Endothelial cell of umbilical vein (primary cell): ENCODE measurements around the gene ZSWIM5. TPM values are rescaled to one million over a fixed set of nuclear protein-coding genes. Genes with fewer than 3 reads are reported as not detected.

Experiments used
- BruUV-seq: library from RNA; stranded (reverse); fragments of 400-500 nt; replicated peaks from 2 replicates; lab custom pipeline; 2021; lab: Mats Ljungman, UMichigan
- CTCF ChIA-PET: fragments of 300-600, 350-600 bp; sonication (Branson Sonifier 250); formaldehyde crosslinking; loops from one replicate; lab custom pipeline; 2021; ENCODE audit warnings: antibody characterized with exemption, inconsistent platforms; lab: Charles Lee
- POLR2A ChIA-PET: fragments of 300-600, 350-600 bp; sonication (Branson Sonifier 250); formaldehyde crosslinking; loops from one replicate; lab custom pipeline; 2021; ENCODE audit warnings: antibody characterized with exemption, inconsistent platforms; lab: Charles Lee
- DNase-seq: peaks from one replicate; pipeline ENCODE4 v3.0.0-alpha.2; 2011; ENCODE audit warnings: low read depth, low spot score
- FAIRE-seq: peaks from 2 replicates; lab custom pipeline; 2011; peaks lifted over from hg19 to GRCh38; lab: Jason Lieb, UNC
- H2AFZ ChIP-seq: 2 replicates; pipeline ENCODE4 v1.6.0; 2012; ENCODE audit warnings: low read depth, low read length, control low read depth, inconsistent platforms
- H3K27ac ChIP-seq: 2 replicates; pipeline ENCODE4 v1.5.1; 2011; ENCODE audit warnings: low read depth, mild to moderate bottlenecking, control low read depth, low read length, moderate library complexity; ENCODE audit not compliant: insufficient read depth
- H3K27me3 ChIP-seq, 2 experiments: 2 replicates each; pipeline versions ENCODE4 v1.6.0 to v1.6.1; 2011; ENCODE audit warnings: low read length in 2 of 2, mixed read lengths in 1 of 2; ENCODE audit not compliant: control insufficient read depth in 2 of 2, insufficient read depth in 2 of 2
- H3K36me3 ChIP-seq, 2 experiments: 2 replicates in 1 of 2; 3 replicates in 1 of 2; pipeline ENCODE4 v1.5.1; 2011; ENCODE audit warnings: low read length in 2 of 2, mild to moderate bottlenecking in 1 of 2, moderate library complexity in 1 of 2; ENCODE audit not compliant: control insufficient read depth in 2 of 2, insufficient read depth in 2 of 2; ENCODE audit errors: extremely low read depth in 1 of 2
- H3K4me1 ChIP-seq: 3 replicates; pipeline ENCODE4 v1.5.1; 2011; ENCODE audit warnings: mild to moderate bottlenecking, low read length; ENCODE audit not compliant: control insufficient read depth, insufficient read depth; ENCODE audit errors: extremely low read depth
- H3K4me2 ChIP-seq: 2 replicates; pipeline ENCODE4 v1.6.1; 2011; ENCODE audit warnings: low read length, control low read depth, mixed read lengths; ENCODE audit not compliant: insufficient read depth
- H3K4me3 ChIP-seq, 3 experiments: fragments of 200-600 bp in 1 of 3; sonication (generic), shearing (Covaris generic) in 1 of 3; replicated peaks in 1 of 3; 2 replicates each; pipeline ENCODE4 v1.5.1; 2011 to 2016; ENCODE audit warnings: control low read depth in 3 of 3, low read length in 3 of 3, mild to moderate bottlenecking in 2 of 3, inconsistent platforms in 1 of 3, low read depth in 1 of 3, moderate library complexity in 1 of 3; ENCODE audit not compliant: insufficient read depth in 1 of 3
- H3K79me2 ChIP-seq: 2 replicates; pipeline ENCODE4 v1.6.0; 2012; ENCODE audit warnings: low read length, inconsistent platforms; ENCODE audit not compliant: control insufficient read depth, insufficient read depth
- H3K9ac ChIP-seq: replicated peaks from 2 replicates; pipeline ENCODE3; 2011; ENCODE audit warnings: low read length, control low read depth; ENCODE audit not compliant: insufficient read depth; ENCODE audit errors: extremely low read depth
- H3K9me1 ChIP-seq: replicated peaks from 3 replicates; pipeline ENCODE4 v1.6.0; 2011; ENCODE audit warnings: mild to moderate bottlenecking, low read length; ENCODE audit not compliant: control insufficient read depth, insufficient read depth; ENCODE audit errors: extremely low read depth
- H3K9me3 ChIP-seq: replicated peaks from 2 replicates; pipeline ENCODE4 v1.5.1; 2012; ENCODE audit warnings: low read length, inconsistent platforms; ENCODE audit not compliant: control insufficient read depth, insufficient read depth
- H4K20me1 ChIP-seq: replicated peaks from 2 replicates; pipeline ENCODE3; 2011; ENCODE audit warnings: mild to moderate bottlenecking, low read length; ENCODE audit not compliant: control insufficient read depth, insufficient read depth; ENCODE audit errors: extremely low read depth
- CTCF ChIP-seq, 2 donors: IDR thresholded peaks; 1 replicate in 1 of 2; 2 replicates in 1 of 2; pipeline ENCODE4 v1.5.1; 2011; ENCODE audit warnings: low read length in 2 of 2, mild to moderate bottlenecking in 2 of 2, moderate library complexity in 2 of 2, control low read depth in 1 of 2, inconsistent platforms in 1 of 2, low read depth in 1 of 2; ENCODE audit not compliant: insufficient read depth in 1 of 2; ENCODE audit errors: extremely low read depth in 1 of 2
- EZH2 ChIP-seq: IDR thresholded peaks from 2 replicates; pipeline ENCODE4 v1.6.1; 2012; ENCODE audit warnings: borderline replicate concordance, low read depth, mild to moderate bottlenecking, moderate library complexity, low read length, inconsistent platforms; ENCODE audit not compliant: severe bottlenecking
- FOS ChIP-seq: IDR thresholded peaks from 2 replicates; pipeline ENCODE4 v1.6.1; 2011; ENCODE audit warnings: mild to moderate bottlenecking, low read length, moderate library complexity, borderline replicate concordance; ENCODE audit not compliant: insufficient read depth
- JUN ChIP-seq: IDR thresholded peaks from 2 replicates; pipeline ENCODE4 v1.6.1; 2011; ENCODE audit warnings: borderline replicate concordance, low read depth; ENCODE audit not compliant: insufficient read length, insufficient read depth
- MAX ChIP-seq: IDR thresholded peaks from 2 replicates; pipeline ENCODE4 v1.6.1; 2011; ENCODE audit not compliant: insufficient read depth, insufficient read length
- MYC ChIP-seq: IDR thresholded peaks from one replicate; pipeline ENCODE4 v1.6.1; 2011; ENCODE audit warnings: mild to moderate bottlenecking, low read depth, low read length
- POLR2A ChIP-seq: IDR thresholded peaks from 2 replicates; pipeline ENCODE4 v1.6.1; 2012; ENCODE audit warnings: low read depth, mild to moderate bottlenecking, control low read depth, low read length
- POLR2AphosphoS5 ChIP-seq: IDR thresholded peaks from 2 replicates; pipeline ENCODE4 v1.6.1; 2012; ENCODE audit warnings: low read depth, mild to moderate bottlenecking, control low read depth, low read length, moderate library complexity; ENCODE audit not compliant: insufficient read depth
- dilution Hi-C: fragments of 300-500 bp; cut with MboI; formaldehyde crosslinking; loops from one replicate; pipeline ENCODE4 v1.15.0; 2019; ENCODE audit warnings: low sequenced_read_pairs; ENCODE audit not compliant: extremely low pct_ligation_motif_present
- intact Hi-C: fragments of 100-400 bp; cut with micrococcal nuclease; formaldehyde crosslinking; loops from one replicate; pipeline ENCODE4 v1.10.0; 2022
- polyA plus RNA-seq, 4 experiments: library from polyadenylated mRNA; depleted of rRNA in 3 of 4; stranded (reverse) in 3 of 4; unstranded in 1 of 4; fragments of >200 nt; gene quantifications; 2 replicates each; pipeline versions ENCODE4 v1.2.1 to v1.2.3, GENCODE V29; 2011 to 2012; ENCODE audit warnings: missing spikeins in 1 of 4
- total RNA-seq: library from RNA; stranded (reverse); gene quantifications from 2 replicates; pipeline ENCODE4 v1.2.3, GENCODE V29; 2021

ZSWIM5 gene
- total and polyA plus RNA-seq, 2 donors (not counting 3 experiments of a cell fraction or from before 2014, with no cell fraction given), result 1.6 to 4.3 TPM

- ChIA-PET POLR2A (interaction anchor here (0.6 kb wide), 1 partner anchor 84 kb away, joined by 3 read pairs; no protein-coding TSS in a partner anchor), CTCF (no interaction called here)
- intact Hi-C loops (no loop called here), dilution Hi-C loops (no loop called here)
- Histone ChIP-seq H3K4me1 (no peaks in the 10 kb centered on the region), H3K9me3 (no peaks in the 10 kb centered on the region), H3K4me2 (no peak overlapping the region), H2AFZ (no peak overlapping the region), H3K27me3 (no peaks in the 10 kb centered on the region), H3K9ac (no peak overlapping the region), H3K36me3 (no peaks in the 10 kb centered on the region), H3K4me3 (no peak overlapping the region), H4K20me1 (no peaks in the 10 kb centered on the region), H3K27ac (no peak overlapping the region), H3K9me1 (no peaks in the 10 kb centered on the region), H3K79me2 (no peaks in the 10 kb centered on the region)
- TF ChIP-seq MYC (no peak), POLR2AphosphoS5 (no peak), MAX (no peak), EZH2 (no peak), FOS (no peak), CTCF (IDR thresholded peaks at IDR 0.05; ENCODE audit: extremely low read depth in 1 of 2, insufficient read depth in 1 of 2, low read depth in 1 of 2, low read length in 2 of 2) (no peak), POLR2A (no peak), JUN (no peak)
- no TSS peak for BruUV-seq
- FAIRE-seq (no peak), DNase-seq (no peak)
These were observed 121.8 kb downstream of the ZSWIM5 start for GRCh38 chr1:45084562-45084961.
